ENCODE measurements around the gene ZNF700.
"Not testable (repeated sequence)": the region's sequence is repeated elsewhere in the genome, so short reads cannot be mapped to it uniquely, and the experiment has no call there.

Gene ZNF700

DNA sequence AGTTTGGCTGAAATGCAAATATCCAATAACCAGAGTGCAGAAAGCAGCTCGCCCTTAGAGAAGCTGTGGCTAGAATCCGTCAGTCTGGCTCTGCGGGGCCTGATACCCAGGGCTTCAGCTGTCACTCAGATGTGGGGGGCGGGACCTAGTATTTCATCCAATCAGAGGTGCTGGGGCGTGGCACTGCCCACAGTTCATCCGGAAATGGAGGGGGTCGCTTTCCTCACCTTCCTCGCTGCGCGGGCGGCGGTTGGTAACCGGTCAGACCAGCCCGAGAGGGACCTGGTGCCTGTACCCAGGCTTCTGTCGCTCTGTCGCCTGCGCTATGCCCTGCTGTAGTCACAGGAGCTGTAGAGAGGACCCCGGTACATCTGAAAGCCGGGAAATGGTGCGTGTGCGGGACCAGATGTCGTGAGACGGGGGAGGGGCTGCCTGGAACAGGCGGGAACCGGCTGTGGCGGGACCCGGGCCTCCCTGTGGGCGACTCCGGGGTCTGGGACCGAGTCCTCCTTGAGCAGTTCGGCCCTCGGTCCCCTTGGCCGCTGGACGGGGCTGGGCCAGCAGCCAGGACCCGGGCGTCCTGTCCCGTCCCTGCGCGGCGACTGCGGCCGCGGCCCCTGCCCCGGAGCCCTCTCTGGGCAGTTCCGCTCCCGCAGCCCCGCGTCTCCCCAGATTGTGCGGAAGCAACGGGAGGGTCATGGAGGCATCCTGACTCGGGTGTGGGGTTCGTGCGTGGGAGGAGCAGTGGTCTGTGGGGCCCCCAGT lies at the start of gene ZNF700:
Gene ZNF700, plus strand, starts transcription at position 222 of the 765 bp plus-strand sequence. Its CDS starts 104 bp downstream, at position 326.
- peak; percentile 86 for DNase-seq

DNA sequence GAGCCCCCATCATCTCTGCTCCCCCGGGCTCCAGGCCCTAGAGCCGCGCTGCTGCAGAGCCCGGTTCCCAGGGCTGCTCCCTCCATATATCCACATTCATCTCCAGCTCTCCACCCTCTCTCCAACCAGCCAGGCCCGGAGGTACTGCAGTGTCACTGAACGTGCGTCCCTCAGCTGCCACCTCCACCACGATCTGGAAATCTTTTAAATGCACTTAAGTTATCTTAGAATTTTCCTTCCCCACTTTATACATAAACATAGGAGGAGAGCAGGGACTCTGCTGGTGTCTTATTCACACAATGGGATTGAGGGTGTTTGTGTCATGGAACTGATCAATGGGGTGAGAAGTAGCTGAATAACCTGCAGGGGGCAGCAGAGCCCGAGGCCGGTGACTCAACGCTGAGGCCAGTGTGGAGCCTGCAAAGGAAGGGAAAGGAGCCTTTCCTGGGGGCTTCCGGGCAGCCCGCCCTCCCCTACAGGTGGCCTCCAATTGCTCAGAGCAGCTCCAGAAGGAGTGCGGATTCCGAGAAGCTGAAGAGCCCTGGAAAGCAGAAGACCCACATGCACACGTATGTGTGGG lies 45.1 kb upstream of the ZNF700 start:
- DNase-seq = not testable (repeated sequence)

DNA sequence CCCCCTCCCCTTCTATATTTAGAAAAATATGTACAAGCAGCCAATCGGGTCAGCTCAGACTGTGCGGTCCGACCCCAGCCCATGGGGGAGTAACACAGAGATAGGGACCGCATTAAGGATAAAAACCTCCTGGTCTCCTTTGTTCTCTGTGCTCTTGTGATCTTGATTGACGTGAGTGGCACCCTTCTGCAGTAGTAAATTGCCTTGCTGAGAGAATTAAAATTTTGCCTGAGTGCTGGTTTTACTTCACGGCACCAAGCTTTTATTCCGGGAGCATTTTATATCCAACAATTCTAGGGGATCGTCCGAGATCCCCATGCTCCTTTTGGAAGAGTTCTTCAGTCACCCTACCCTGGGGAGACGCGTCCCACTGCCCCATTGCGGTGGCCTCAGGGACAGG lies 44.3 kb upstream of the ZNF700 start:
- no peak for DNase-seq

DNA sequence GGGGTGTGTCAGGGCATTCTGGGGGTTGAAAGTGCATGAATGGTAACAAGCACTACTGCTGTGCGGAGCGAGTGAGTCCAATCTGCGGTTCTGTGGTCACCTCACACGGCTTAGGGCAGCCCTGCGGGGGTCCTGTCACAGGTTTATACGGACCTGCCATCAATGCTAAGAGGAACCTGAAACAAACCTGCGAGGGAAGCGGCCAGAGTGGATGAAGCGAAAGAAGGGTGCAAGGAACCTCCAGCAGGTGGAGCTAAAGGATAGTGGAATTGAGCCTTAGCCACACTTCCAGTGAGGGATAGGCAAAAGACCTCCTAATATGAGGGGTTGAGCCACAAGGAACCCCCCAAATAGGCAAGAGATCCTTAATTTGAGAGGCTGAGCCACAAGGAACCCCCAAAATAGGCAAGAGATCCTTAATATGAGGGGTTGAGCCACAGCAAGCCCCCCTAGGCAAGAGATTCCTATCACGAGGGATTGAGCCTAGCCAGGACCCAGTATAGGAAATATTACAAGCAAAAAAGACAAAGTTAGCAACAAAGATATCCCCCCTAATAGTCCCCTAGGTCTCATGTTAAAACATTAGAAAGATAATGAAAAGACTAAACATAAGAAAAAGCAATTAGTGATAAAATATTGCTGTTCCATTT lies 43.6 kb upstream of the ZNF700 start:
- peak; percentile 1 for DNase-seq

DNA sequence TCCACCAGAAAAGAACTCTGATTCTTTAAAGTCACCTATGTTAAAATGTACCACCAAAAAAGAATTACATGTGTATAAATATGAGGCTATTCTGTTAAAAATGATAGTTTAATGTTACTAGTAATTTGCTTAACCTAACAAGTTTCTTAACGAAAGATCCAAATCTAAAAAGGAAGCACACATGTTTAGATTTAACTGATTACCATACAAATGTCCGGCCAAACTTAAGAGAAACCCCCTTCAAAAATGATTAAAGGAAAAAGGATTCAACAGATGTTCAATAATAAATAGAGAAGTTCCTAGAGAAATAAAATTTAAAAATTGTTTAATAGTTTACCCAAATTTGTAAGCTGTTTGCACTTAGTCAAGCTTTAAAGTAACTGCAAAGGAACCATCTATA lies 42.3 kb upstream of the ZNF700 start:
- no peak for DNase-seq

DNA sequence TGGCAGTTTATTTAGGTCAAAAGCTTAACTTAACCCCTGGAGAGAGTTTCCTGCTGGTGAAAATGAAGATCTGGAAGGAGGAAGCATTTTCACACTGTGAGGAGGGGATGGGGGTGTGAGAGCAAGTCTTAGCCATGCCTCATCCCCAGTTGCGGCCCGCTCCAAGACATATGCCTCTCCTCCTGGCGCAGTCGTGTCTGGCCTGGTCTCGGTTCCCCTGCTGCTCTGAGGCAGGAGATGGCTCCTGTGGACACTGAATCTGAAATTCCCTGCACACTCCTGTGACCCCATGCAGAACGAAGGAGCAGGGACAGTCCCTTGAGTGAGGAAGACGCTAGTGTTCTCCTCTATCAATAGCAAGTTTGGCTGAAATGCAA lies 37.7 kb upstream of the ZNF700 start:
- DNase-seq = no peak

DNA sequence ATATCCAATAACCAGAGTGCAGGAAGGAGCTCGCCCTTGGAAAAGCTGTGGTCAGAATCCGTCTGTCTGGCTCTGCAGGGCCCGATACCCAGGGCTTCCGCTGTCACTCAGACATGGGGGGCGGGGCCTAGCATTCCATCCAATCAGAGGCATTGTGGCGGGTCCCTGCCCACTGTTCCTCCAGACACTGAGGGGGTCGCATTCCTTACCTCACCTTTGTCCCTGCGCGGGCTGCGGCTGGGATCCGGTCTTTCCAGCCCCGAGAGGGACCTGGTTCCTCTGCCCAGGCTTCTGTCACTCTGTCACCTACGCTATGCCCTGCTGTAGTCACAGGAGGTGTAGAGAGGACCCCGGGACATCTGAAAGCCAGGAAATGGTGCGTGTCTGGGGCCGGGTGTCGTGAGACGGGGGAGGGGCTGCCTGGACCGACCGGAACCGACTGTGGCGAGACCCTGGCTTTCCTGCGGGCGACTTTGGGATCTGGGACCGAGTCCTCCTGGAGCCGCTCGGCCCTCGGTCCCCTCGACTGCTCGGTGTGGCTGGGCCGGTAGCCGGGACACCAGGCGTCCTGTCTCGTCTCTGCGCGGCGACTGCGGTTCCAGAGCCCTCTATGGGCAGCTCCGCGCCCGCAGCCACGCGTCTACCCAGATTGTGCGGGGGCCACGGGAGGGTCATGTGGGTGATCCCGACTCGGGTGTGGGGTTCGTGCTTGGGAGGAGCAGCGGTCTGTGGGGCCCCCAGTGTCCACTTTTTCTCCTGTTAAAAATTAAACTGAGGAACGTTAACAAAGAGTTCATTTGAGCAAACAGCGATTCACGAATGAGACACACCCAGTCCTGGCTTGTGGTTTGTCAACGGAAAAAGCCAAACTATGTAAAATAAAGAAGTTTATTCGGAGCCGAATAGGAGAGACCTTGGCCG lies 37.0 kb upstream of the ZNF700 start, which contains the start of gene ZNF69:
Gene ZNF69, plus strand, starts transcription at position 172 of the 921 bp plus-strand sequence. Its CDS starts 142 bp downstream, at position 314.
- no peak for DNase-seq

DNA sequence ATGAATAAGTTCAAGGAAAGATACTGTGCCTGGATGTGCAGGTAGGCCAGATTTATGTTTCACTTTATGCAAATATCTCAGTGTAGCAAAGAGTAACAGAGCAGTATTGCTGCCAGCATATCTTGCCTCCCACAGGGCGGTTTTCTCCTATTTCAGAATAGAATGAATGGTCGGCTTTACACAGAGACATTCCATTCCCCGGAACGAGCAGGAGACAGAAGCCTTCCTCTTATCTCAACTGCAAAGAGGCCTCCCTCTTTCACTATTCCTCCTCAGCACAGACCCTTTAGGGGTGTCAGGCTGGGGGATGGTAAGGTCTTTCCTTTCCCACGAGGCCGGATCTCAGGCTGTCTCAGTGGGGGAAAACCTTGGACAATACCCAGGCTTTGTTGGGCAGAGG lies 35.0 kb upstream of the ZNF700 start:
- not testable (repeated sequence) for DNase-seq

DNA sequence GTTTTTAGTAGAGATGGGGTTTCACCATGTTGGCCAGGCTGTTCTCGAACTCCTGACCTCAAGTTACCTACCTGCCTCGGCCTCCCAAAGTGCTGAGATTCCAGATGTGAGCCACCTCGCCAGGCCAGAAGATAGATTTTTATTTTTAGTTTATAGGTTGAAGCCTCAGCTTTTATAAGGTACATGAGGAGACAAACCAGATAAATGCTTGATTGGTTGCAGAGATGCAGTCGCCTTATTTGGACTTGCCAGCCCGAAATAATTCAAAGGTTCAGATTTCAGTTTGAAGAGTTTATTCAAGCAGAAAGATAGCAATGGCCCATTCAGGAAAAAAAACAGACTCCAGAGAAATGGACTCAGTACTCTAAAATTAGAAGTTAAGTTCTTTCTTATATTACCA lies 34.3 kb upstream of the ZNF700 start:
- no peak for DNase-seq

DNA sequence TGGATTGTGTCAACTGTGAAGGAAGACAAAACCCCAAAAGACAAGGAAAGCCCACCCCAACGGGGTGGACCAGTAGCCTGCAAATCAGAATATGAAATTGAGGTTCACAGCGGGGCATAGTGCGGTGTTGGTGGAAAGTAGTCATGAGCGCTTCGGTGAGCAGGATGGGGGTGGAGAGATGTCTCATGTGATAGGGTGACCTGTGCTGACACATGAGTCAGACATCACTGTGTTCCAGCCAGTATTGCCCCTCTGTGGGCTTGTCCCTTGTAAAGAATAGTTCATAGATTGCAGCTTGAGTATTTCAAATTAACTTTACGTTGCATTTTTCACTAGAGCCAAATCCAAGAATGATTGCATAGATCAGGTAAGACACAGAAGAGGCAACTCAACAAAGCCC lies 30.1 kb upstream of the ZNF700 start:
- DNase-seq = no peak

DNA sequence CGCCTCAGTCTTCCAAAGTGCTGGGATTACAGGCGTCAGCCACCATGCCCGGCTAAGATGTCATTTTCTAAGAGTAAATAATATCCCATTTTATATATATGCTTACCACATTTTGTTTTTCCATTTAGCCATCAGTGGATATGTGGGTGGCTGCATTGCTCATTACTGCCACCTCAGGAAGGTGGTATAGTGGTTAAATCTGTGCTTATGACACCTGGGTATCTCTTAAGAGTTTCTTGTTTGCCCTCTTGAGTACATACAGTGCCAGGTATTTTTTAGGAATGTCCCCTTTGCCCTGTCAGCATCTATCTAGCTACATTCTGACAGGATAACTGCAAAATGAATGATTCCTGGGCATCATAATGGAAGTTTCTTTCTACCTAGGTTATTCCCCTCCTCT lies 22.7 kb upstream of the ZNF700 start:
- DNase-seq = no peak

DNA sequence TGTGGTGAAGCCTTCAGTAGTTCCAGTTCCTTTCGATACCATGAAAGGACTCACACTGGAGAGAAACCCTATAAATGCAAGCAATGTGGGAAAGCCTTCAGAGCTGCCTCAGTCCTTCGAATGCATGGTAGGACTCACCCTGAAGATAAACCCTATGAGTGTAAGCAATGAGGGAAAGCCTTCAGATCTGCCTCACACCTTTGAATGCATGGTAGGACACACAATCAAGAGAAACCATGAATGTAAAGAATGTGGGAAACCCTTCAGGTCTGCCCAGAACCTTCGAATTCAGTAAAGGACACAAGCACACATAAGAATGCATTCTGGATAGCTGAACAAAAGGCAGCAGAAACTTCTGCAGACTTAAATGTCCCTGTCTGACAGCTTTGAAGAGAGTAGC lies 19.0 kb upstream of the ZNF700 start:
- DNase-seq = no peak

DNA sequence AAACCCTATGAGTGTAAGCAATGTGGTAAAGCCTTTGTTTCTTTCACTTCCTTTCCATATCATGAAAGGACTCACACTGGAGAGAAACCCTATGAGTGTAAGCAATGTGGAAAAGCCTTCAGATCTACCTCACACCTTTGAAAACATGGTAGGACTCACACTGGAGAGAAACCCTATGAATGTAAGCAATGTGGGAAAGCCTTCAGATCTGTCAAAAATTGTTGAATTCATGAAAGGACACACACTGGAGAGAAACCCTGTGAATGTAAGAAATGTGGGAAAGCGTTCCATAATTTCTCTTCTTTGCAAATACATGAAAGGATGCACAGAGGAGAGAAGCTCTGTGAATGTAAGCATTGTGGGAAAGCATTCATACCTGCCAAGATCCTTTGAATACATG lies 13.0 kb upstream of the ZNF700 start:
- DNase-seq = not testable (repeated sequence)

DNA sequence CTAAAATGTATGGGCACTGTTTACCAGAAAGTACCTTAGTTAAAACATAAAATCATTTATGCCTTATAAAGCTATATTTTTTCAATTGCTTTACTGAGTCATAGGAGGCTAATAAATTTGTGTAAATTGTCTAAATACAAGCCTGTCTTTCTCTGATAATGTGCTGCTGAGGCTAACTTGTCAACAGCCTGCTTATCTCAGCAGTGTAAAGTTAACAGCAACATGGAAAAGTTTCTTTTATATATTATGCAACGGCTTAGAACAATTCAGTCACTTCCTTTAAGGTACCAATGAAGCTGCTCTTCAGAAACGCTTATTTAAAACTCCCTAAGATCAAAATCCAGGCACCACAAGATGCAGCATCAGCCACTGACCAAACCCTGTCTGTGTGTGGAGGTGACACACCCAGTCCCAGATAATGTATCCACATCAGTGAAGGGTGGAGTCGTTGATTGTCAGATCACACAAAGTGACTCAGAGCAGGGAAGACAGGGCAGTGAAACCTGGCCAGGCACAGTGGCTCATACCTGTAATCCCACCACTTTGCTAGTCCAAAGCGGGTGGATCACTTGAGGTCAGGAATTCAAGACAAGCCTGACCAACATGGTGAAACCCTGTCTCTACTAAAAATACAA lies 10.4 kb upstream of the ZNF700 start:
- not testable (repeated sequence) for DNase-seq

DNA sequence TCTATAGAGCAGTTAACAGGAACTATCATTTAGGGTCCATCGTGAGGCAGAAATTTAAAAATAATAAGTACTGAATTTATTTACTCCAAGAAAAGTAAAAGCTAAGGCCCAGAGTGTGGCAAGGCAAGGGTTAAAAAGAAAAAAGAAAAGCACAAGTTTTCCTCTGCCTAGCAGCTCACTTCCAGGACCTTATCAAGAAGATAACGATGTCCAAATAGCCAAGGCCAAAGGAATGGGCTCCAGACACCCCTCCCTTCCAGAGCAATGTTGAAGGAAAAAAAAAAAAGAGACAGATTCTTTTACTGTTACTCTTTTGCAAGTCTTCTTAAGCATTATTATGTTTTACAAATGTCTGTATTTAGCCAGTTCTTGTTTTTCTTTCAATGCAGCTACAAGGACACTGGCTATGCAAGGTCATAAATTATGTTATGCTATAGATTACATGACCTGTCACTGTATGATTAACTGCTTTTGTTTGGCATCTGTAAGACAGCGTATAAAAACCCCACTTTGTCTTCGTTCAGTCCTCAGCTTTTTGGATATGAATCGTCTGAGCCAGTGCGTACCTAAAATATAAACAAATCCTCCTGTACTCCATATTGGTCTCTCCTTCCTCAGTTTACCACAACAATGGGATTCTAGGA lies 2.9 kb upstream of the ZNF700 start:
- peak; percentile 28 for DNase-seq

DNA sequence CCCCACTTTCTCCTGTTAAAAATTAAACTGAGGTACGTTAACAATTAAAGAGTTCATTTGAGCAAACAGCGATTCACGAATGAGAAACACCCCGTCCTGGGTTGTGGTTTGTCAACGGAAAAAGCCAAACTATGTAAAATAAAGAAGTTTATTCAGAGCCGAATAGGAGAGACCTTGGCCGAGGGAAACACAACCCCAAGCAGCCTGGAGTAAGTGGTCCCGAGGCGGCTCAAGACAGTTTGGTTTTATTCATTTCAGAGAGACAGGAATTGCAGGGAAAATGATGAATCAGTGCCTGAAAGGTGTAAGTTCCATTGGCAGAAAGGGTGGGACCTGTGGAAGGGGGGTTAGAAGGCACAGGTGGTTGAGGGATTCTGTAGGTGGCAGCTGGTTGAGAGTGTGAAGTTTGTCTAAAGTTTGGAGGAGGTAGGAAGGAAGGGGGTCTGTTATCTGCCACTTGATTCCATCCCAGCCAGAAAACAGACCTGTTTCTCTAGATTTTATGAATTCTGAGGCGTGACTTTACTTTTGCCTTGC lies 812 bp downstream of the ZNF700 start:
- DNase-seq = not testable (repeated sequence)

DNA sequence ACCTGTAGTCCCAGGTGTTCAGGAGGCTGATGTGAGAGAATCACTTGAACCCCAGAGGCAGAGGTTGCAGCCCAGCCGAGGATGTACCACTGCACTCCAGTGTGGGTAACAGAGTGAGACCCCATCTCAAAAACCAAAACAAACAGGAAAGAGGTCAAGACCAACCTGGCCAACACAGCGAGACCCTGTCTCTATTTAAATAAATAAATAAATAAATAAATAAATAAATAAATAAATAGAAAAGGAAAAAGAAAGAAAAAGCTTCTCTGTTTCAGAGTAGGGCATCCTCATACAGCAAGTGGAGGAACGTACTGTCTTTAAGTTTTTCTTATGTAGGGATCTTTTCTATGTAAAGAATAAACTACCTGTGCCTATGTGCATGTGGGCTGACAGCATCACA lies 2.3 kb downstream of the ZNF700 start:
- no peak for DNase-seq

DNA sequence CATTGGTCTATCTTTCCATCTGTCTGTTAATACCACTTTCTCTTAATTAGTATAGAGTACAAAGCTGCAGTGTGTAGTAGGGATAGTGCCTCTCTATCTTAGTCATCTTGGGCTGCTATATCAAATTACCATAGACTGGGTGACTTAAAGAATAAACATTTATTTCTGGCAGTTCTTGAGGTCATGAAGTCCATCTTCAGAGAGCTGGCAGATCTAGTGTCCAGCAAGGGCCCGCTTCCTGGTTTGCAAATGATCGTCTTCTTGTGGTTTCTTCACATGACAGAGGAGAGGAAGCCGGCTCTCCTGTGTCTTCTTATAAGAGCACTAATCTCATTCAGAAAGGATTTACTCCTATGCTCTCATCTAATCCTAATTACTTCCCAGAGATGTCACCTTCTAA lies 6.1 kb downstream of the ZNF700 start:
- no peak for DNase-seq

DNA sequence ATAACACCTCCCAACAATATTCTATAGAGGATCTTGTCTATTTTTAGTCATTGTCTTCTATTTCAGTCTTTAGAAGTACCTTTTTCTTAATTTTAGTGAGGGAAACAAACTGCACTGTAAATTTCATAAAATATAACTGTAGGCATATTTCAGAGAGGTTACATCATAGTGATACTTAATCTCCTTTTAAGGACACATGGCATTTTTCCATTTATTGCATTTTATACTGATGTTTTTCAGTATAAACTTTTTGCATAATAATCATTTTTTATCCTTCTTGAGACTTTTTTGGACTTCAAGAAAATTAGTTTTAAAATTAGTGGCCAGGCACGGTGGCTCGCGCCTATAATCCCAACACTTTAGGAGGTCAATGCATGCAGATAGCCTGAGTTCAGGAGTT lies 6.6 kb downstream of the ZNF700 start:
- no peak for DNase-seq

DNA sequence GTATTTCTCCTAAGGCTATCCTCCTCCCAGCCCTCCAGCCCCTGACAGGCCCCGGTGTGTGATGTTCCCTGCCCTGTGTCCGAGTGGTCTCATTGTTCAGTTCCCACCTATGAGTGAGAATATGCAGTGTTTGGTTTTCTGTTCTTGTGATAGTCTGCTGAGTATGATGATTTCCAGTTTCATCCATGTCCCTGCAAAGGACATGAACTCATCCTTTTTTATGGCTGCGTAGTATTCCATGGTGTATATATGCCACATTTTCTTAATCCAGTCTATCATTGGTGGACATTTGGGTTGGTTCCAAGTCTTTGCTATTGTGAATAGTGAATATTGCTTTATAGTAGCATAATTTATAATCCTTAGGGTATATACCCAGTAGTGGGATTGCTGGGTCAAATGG lies 10.9 kb downstream of the ZNF700 start:
- DNase-seq = not testable (repeated sequence)

DNA sequence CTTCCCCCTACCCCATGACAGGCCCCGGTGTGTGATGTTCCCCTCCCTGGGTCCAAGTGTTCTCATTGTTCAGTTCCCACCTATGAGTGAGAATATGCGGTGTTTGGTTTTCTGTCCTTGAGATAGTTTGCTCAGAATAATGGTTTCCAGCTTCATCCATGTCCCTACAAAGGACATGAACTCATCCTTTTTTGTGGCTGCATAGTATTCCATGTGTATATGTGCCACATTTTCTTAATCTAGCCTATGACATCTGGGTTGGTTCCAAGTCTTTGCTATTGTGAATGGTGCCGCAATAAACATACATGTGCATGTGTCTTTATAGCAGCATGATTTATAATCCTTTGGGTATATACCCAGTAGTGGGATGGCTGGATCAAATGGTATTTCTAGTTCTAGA lies 13.5 kb downstream of the ZNF700 start:
- not testable (repeated sequence) for DNase-seq
